Measurements from ENCODE around the gene BLOC1S3.

BLOC1S3 gene

DNA sequence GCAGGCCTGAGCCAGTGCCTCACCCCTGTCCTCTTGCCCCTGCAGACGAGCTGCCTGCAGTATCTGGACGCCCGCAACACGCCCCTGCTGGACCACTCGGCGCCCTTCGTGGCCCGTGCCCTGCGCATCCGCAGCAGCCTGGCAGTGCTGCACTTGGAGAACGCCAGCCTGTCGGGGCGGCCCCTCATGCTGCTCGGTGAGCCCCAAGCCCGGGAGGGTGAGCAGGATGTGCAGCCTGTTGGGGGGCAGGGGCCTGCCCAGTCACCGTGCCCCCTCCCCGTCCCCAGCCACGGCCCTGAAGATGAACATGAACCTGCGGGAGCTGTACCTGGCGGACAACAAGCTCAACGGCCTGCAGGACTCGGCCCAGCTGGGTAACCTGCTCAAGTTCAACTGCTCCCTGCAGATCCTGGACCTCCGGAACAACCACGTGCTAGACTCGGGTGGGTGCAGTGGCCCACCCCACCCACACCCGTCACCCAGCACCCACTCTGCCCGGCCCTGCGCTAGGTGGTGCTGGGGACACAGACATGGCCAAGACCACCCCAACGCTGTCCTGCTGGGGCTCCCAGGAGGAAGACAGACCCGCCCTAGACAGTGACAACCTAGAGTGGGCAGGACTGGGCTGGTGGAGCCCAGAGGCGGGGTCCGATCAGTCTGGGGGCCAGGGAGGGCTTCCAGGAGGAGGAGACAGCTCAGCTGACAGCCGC is 36.4 kb upstream of the BLOC1S3 start:
- H3K4me1 Mint-ChIP-seq (ENCODE audit: low read depth) = peaks cover 5% of the 10 kb centered on the region
- H3K36me3 Mint-ChIP-seq (ENCODE audit: low read depth) = peaks cover 16% of the 10 kb centered on the region
- H3K27ac Mint-ChIP-seq = no peak overlapping the region
- H3K27me3 Mint-ChIP-seq = no peaks in the 10 kb centered on the region
- no peak overlapping the region for H3K4me3 Mint-ChIP-seq
- no peaks in the 10 kb centered on the region for H3K9me3 Mint-ChIP-seq

DNA sequence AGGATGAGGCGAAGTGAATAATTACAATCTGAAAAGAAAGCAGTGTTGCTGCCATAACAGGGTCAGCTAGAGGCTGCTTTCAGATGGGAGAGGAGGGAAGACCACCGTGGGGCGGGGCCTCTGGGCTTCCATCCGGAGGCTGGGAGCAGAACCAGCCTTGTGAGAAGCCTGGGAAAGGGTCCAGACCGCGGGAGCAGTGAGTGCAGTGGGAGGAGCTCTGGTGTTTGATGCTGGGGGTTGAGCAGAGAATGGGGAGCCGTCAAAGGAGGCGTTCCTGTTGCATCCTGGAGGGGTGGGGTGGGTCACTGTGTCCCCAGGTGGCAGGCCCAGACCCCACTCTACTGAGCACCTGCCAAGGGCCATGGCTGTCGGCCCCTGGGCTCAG is 35.9 kb upstream of the BLOC1S3 start:
- H3K27me3 Mint-ChIP-seq = no peaks in the 10 kb centered on the region
- H3K4me1 Mint-ChIP-seq (ENCODE audit: low read depth) = no peaks in the 10 kb centered on the region
- H3K9me3 Mint-ChIP-seq = no peaks in the 10 kb centered on the region
- H3K4me3 Mint-ChIP-seq = no peak overlapping the region
- H3K36me3 Mint-ChIP-seq (ENCODE audit: low read depth) = peaks cover 16% of the 10 kb centered on the region
- no peak overlapping the region for H3K27ac Mint-ChIP-seq

DNA sequence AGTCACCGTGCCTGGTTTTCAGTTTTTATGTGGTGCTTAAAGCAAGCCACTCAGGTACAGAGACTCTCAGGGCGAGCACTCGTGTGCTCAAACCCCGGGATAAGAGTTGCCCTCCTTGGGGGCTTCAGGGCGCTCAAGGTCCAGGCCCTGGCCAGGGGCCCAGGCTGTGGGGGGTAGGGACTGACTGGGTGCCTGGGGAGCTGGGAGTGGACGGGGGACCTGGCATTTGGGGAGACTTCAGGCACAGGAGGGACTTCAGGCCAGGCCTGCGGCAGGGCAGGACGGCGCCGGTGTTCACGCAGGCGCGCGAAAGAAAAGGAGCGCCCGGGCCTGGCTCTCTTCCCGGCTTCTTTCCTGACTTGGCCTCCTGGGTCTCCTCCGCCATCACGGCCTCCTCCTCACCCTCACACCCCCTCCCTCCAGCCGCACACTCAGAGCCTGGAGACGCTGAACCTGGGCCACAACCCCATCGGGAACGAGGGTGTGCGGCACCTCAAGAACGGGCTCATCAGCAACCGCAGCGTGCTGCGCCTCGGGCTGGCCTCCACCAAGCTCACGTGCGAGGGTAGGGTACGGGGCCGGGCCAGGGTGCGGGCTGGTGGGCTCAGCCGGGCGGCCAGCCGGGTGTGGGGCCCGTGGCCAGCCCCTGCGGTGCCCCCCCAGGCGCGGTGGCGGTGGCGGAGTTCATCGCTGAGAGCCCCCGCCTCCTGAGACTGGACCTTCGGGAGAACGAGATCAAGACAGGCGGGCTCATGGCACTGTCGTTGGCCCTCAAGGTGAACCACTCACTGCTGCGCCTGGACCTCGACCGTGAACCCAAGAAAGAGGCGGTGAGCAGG is 33.9 kb upstream of the BLOC1S3 start:
- H3K9me3 Mint-ChIP-seq = no peaks in the 10 kb centered on the region

DNA sequence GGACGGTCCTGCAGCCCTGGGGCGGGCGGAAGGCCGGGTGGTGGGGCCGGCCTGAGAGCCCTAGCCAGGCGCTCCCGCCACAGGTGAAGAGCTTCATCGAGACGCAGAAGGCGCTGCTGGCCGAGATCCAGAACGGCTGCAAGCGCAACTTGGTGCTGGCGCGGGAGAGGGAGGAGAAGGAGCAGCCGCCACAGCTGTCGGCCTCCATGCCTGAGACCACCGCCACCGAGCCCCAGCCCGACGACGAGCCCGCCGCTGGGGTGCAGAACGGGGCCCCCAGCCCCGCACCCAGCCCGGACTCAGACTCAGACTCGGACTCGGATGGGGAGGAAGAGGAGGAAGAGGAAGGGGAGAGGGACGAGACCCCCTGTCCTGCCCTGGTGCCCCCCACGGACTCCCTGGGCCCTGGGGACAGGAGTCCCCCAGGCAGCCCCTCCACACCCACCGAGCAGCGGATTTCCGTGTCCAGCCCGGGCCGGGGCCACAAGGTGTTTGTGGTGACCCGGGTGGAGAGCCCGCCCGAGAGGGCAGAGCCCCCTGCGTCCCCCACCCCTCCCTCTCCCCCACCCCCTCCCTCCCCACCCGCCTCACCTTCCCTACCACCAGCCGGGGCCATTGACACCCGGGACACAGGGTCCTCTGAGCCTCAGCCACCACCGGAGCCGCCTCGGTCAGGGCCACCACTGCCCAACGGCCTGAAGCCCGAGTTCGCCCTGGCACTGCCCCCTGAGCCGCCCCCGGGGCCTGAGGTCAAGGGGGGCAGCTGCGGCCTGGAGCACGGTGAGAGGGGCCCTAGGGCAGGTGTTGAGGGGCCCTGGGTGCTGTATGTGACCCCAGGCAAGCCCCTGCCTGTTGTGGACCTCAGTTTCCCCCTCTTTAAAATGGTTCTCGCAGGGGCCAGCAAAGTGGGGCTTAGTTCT is 33.1 kb upstream of the BLOC1S3 start:
- Mint-ChIP-seq H3K9me3 (no peaks in the 10 kb centered on the region), H3K27me3 (no peaks in the 10 kb centered on the region), H3K27ac (no peak overlapping the region), H3K4me1 (ENCODE audit: low read depth) (no peaks in the 10 kb centered on the region), H3K4me3 (no peak overlapping the region), H3K36me3 (ENCODE audit: low read depth) (peaks cover 16% of the 10 kb centered on the region)

More for the DNA sequence above, 33.9 kb upstream of the BLOC1S3 start:
- H3K36me3 Mint-ChIP-seq (ENCODE audit: low read depth) = peaks cover 16% of the 10 kb centered on the region
- H3K27me3 Mint-ChIP-seq = no peaks in the 10 kb centered on the region
- H3K4me3 Mint-ChIP-seq = no peak overlapping the region
- no peaks in the 10 kb centered on the region for H3K4me1 Mint-ChIP-seq (ENCODE audit: low read depth)
- no peak overlapping the region for H3K27ac Mint-ChIP-seq

DNA sequence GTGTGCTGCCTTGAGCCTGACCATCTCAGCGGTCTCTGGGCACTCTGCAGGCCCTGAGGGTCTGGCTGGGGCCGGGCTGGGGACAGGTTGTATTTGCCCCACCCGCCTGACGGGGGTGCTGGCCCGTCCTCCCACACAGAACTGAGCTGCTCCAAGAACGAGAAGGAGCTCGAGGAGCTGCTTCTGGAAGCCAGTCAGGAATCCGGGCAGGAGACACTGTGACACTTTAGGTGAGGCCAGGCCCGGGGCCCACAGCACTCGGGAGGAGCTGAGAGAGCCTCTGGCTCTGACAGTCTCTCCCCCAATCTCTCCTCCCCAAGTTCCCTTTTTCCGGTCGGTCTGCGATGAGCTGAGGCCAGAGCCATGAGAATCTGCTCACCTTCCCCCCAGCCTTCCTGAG is 32.3 kb upstream of the BLOC1S3 start:
- Mint-ChIP-seq H3K4me3 (no peak overlapping the region), H3K4me1 (ENCODE audit: low read depth) (peaks cover 2% of the 10 kb centered on the region), H3K27ac (no peak overlapping the region), H3K9me3 (no peaks in the 10 kb centered on the region), H3K36me3 (ENCODE audit: low read depth) (peaks cover 14% of the 10 kb centered on the region), H3K27me3 (no peaks in the 10 kb centered on the region)

DNA sequence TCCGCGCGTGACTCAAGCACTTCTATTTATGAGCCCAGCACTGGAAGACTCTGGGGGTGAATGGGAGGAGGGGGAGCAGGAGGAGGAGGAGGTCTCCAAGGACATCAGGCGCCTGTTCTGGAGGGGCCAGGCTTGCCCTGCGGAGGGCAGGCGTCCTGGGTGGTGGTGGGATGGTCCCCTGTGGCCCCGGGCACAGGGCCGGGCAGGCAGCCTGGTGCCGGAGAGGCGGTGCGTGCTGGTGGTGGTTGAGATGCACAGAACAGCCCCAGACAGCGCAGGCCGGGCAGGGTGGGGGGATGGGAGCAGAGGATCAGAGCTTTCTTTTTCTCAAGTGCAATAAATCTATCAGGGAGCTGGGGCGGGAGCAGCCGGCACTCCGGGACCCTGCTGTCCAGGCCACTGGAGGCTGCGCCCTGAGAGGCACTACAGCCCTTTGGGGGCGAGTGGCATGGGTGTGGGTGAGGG is 31.8 kb upstream of the BLOC1S3 start:
- Mint-ChIP-seq H3K9me3 (no peaks in the 10 kb centered on the region), H3K36me3 (ENCODE audit: low read depth) (peaks cover 9% of the 10 kb centered on the region), H3K27me3 (peaks cover 2% of the 10 kb centered on the region), H3K27ac (no peak overlapping the region), H3K4me3 (no peak overlapping the region), H3K4me1 (ENCODE audit: low read depth) (peaks cover 7% of the 10 kb centered on the region)

DNA sequence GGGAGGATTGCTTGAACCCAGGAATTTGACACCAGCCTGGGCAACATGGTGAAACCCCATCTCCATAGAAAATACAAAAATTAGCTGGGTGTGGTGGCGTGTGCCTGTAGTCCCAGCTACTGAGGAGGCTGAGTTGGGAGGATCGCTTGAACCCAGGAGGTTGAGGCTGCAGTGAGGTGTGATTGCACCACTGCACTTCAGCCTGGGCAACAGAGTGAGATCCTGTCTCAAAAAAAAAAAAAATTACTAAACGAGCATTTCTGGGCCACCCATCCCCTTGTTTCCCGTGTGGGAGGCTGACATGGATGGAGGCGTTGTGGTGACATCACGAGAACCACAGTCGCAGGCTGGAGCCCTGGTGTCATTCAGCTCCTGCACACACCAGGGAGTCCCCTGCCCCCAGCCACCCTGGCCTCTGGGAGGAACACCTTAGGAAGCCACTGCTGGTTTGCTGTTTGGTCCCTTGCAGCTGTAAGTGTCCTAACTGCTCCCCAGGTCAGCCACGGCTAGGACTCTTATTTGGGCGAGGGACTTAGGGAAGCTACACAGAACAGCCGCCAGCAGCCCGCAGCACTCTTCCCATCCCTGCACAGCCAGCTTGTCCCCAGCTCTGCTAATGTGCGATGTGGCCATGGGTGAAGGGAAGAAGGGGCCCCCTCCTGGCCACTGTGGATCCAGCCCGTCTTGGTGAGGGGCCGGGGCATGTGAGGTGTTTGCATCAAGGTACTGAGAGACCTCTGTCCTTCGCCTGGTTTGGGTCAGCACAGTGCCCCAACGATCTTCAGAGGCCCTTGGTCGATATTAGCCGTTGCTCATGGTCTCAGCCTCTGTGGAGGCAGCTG is 30.5 kb upstream of the BLOC1S3 start:
- no peak overlapping the region for H3K27ac Mint-ChIP-seq
- H3K36me3 Mint-ChIP-seq (ENCODE audit: low read depth) = peaks cover 2% of the 10 kb centered on the region
- peaks cover 7% of the 10 kb centered on the region for H3K27me3 Mint-ChIP-seq
- H3K9me3 Mint-ChIP-seq = no peaks in the 10 kb centered on the region
- no peak overlapping the region for H3K4me3 Mint-ChIP-seq
- peaks cover 12% of the 10 kb centered on the region for H3K4me1 Mint-ChIP-seq (ENCODE audit: low read depth)

DNA sequence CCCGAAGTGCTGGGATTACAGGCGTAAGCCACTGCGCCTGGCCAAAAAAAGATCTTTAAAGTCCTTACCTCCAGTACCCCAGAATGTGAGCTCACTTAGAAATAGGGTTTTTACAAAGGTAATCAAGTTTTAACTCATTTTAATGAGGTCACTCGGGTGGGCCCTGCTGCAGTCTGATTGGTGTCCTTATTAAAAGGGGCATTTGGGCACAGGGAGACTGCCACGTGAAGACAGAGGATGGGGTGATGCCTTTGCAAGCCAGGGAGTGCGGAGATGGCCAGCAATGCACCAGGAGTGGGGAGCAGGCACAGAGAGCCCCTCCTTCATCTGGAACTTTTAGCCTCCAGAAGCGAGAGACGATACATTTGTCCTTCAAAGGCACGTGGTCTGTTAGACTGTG is 29.5 kb upstream of the BLOC1S3 start:
- Mint-ChIP-seq H3K9me3 (no peaks in the 10 kb centered on the region), H3K27ac (no peak overlapping the region), H3K36me3 (ENCODE audit: low read depth) (no peaks in the 10 kb centered on the region), H3K4me1 (ENCODE audit: low read depth) (peaks cover 16% of the 10 kb centered on the region), H3K27me3 (peaks cover 11% of the 10 kb centered on the region), H3K4me3 (no peak overlapping the region)

DNA sequence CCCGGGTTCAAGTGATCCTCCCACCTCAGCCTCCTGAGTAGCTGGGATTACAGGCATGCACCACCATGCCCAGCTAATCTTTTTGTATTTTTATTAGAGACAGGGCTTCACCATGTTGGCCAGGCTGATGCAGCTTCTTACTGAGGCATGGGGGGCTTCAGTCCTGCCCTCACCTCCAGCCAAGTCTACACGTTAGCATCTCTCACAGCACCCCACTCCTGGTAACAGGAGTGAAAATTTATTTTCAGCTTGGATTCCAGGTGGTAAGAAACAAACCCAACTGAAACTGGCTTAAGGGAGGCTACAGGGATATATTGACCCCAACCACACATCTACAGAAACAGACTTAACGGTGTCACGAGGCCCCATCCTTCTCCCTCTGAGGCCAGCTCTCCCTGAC is 28.4 kb upstream of the BLOC1S3 start:
- H3K27me3 Mint-ChIP-seq = peaks cover 16% of the 10 kb centered on the region
- H3K27ac Mint-ChIP-seq = no peak overlapping the region
- H3K4me1 Mint-ChIP-seq (ENCODE audit: low read depth) = peaks cover 19% of the 10 kb centered on the region
- H3K36me3 Mint-ChIP-seq (ENCODE audit: low read depth) = no peaks in the 10 kb centered on the region
- no peak overlapping the region for H3K4me3 Mint-ChIP-seq
- no peaks in the 10 kb centered on the region for H3K9me3 Mint-ChIP-seq

DNA sequence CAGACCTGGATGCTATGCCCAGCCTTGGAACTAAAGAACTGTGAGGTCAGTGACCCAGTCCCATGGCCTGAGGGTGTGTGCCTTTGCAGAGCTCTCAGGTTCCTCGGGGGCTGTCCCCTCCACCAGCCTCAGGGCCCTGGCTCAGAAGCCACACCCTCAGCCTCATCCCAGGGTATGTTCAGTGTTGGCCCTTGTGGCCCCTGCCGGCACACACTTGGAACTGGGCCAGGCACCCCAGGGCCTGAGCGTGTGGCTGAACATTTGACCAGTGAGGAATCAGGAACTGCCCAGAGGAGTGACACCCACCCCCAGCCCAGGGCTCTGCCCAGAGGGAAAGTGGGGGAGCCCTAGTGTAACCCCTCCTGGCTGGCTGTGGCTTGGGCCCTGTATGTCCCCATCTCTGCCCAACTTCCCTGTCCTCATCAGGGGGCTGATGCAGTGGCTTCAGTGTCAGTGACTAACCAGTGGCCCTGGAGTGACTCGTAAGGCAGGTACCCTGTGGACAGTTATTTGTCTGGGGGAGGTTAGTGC is 27.8 kb upstream of the BLOC1S3 start:
- H3K4me3 Mint-ChIP-seq = no peak overlapping the region
- H3K9me3 Mint-ChIP-seq = no peaks in the 10 kb centered on the region
- H3K27me3 Mint-ChIP-seq = peaks cover 18% of the 10 kb centered on the region

DNA sequence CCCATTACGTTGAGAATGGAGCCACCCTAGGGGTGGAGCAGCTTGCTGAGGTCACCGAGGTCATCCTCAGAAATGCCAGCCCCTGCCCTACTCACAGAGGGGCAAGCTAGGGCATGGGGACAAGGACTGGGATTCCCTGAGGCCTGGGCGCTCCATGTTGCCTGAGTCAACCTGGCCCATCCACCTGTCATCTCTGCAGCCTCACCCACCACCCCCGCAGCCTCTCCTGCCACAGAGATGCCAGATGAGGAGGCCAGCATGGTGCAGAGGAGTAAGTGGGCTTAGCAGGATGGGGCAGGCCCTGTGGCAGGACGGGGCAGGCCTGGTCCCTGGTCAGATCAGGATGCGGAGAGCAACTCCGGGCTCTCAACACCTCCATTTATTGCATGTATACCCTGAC is 27.3 kb upstream of the BLOC1S3 start:
- H3K4me3 Mint-ChIP-seq = no peak overlapping the region
- no peaks in the 10 kb centered on the region for H3K36me3 Mint-ChIP-seq (ENCODE audit: low read depth)
- H3K27me3 Mint-ChIP-seq = peaks cover 18% of the 10 kb centered on the region
- peaks cover 19% of the 10 kb centered on the region for H3K4me1 Mint-ChIP-seq (ENCODE audit: low read depth)
- no peaks in the 10 kb centered on the region for H3K9me3 Mint-ChIP-seq
- no peak overlapping the region for H3K27ac Mint-ChIP-seq

More for the DNA sequence above, 27.8 kb upstream of the BLOC1S3 start:
- H3K4me1 Mint-ChIP-seq (ENCODE audit: low read depth) = peaks cover 19% of the 10 kb centered on the region
- no peak overlapping the region for H3K27ac Mint-ChIP-seq
- no peaks in the 10 kb centered on the region for H3K36me3 Mint-ChIP-seq (ENCODE audit: low read depth)

DNA sequence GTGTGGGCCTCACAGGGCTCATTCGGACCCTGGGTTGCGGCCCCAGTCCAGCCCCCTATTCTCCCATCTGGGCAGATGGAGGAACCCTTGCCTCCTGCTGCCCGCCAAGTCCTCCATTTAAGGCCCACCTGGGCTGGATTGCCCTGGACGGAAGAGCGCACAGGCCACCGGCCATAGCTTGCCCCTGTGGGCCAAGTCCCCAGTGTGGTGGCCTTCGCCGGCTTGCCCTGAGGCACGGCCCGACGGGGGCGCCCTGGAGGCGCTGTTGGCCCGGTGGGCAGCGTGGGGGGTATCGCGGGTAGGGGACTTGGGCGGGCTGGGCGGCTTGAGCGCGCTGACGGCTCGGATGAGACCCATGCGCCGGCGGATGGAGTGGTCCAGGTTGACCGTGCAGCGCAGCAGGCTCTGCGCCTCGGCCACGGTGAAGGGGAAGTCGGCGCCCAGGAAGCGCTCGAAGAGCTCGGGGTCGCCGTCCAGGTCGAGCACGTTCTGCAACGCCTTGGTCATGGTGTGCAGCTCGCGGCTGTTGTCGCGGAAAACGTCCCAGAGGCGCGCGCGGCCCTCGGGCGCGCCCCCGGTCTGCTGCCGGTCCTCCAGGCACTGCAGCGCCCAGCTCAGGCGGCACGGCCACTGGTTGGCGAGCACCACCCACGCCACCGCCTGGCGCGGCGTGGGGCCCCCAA is 26.6 kb upstream of the BLOC1S3 start:
- Mint-ChIP-seq H3K4me1 (ENCODE audit: low read depth) (peaks cover 19% of the 10 kb centered on the region), H3K27me3 (peaks cover 21% of the 10 kb centered on the region), H3K9me3 (no peaks in the 10 kb centered on the region), H3K36me3 (ENCODE audit: low read depth) (no peaks in the 10 kb centered on the region), H3K4me3 (no peak overlapping the region), H3K27ac (no peak overlapping the region)

DNA sequence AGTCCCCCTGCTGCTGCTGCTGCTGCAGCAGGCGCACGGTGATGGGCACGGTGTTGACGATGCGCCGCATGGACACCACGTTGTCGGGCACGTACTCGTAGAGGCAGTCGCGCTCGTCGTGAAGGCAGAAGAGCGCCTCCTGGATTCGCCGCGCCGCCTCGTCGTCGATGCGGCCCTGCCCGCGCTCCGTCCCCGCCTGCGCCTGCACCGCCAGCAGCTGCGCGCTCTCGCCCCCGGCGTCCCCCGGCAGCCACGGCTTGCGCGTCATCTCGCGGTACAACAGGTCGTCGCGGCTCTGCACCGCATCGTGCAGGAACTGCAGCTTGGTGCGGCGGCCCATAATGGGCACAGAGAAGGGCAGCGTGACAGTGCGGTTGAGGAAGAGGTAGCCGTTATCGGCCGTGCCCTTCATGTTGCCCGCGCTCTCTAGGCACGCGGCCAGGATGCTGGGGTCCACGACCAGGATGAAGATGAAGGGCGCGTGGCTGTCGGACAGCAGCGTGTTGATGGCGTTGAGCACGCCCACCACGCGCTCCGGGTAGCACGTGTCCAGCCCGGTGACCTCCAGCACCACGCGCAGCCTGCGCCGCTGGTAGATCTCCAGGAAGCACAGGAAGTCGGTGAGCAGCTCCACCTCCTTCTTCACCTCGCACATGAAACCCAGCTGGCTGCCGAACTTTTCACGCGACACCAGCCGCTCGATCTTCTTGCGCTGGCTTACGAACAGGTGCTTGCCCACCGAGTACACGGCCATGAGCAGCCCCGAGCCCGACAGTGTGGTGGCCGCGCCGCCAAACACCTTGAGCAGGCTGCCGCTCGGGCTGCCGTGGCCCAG is 25.9 kb upstream of the BLOC1S3 start:
- Mint-ChIP-seq H3K36me3 (ENCODE audit: low read depth) (no peaks in the 10 kb centered on the region), H3K4me3 (peak overlapping the region; percentile 68), H3K27ac (peak overlapping the region; percentile 45), H3K9me3 (no peaks in the 10 kb centered on the region), H3K4me1 (ENCODE audit: low read depth) (peaks cover 19% of the 10 kb centered on the region), H3K27me3 (peaks cover 25% of the 10 kb centered on the region)

All from stimulated activated naive CD8-positive, alpha-beta T cell treated with anti-CD3 and anti-CD28 coated beads, Interleukin-15, Interleukin-2, amounts not matched to agents 100 ng/mL and 50 ng/mL, for 24 hours (primary cell).